Ishikawa (cell line): Measurements from ENCODE around the gene CRYGN.

Experiments
- CREB1 ChIP-seq: IDR thresholded peaks from 2 replicates; pipeline ENCODE4 v1.6.1; 2012; ENCODE audit warnings: low read depth
- EGR1 ChIP-seq: IDR thresholded peaks from 2 replicates; pipeline ENCODE4 v1.6.1; 2012
- EP300 ChIP-seq: IDR thresholded peaks from 2 replicates; pipeline ENCODE4 v1.6.1; 2012; ENCODE audit warnings: borderline replicate concordance
- TAF1 ChIP-seq: IDR thresholded peaks from 2 replicates; pipeline ENCODE4 v1.6.1; 2012; ENCODE audit warnings: low read depth, mild to moderate bottlenecking
- TCF12 ChIP-seq: IDR thresholded peaks from 2 replicates; pipeline ENCODE4 v1.6.1; 2012; ENCODE audit warnings: low read depth
- YY1 ChIP-seq: IDR thresholded peaks from 2 replicates; pipeline ENCODE4 v1.6.1; 2012; ENCODE audit warnings: low read depth
- TF ChIP-seq, protein P1 (sequence below): IDR thresholded peaks from 2 replicates; pipeline ENCODE4 v1.6.1; 2012; ENCODE audit warnings: low read depth, mild to moderate bottlenecking
- TF ChIP-seq, protein P2 (sequence below): IDR thresholded peaks from 2 replicates; pipeline ENCODE4 v1.6.1; 2012

DNA sequence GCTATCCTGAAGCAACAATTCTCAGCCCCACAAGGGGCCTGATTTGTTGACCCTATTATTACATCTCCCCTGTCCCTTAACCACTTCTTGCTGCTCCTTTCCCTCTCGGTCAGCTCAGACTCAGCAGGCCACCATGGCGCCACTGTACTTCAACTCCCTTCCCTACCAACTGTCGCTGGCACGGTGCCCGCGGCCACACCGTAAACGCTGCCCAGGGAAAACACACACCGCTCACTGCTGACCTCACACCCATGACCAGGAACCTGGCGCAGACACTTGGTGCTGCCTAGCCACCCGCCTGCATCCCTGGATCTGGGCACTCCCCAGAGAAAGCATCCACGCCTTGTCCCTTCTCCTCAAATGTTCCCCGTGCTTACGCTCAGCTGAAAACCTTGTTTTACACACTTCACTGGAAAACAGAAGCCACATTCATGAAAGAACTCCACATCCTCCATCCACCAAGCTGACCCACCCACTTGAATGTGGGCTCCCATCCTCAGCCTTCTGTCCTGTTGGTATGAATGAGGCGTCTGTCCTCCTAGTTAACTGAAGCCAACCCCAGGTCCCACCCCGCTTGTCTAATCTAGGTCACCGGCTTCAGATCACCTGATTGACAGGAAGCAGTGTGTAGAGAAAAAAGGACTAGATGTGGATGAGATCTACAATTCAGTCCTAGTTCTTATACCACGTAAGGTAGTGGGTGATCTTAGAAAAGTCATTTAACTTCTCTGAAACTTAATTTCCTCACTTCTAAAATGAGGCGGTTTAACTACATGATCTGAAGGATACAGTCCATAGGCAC lies 28.5 kb upstream of the CRYGN start:
- TF ChIP-seq EP300 (no peak), CREB1 (no peak), TCF12 (no peak), YY1 (no peak), TAF1 (no peak), EGR1 (no peak)
- TF ChIP-seq, protein P1, sequence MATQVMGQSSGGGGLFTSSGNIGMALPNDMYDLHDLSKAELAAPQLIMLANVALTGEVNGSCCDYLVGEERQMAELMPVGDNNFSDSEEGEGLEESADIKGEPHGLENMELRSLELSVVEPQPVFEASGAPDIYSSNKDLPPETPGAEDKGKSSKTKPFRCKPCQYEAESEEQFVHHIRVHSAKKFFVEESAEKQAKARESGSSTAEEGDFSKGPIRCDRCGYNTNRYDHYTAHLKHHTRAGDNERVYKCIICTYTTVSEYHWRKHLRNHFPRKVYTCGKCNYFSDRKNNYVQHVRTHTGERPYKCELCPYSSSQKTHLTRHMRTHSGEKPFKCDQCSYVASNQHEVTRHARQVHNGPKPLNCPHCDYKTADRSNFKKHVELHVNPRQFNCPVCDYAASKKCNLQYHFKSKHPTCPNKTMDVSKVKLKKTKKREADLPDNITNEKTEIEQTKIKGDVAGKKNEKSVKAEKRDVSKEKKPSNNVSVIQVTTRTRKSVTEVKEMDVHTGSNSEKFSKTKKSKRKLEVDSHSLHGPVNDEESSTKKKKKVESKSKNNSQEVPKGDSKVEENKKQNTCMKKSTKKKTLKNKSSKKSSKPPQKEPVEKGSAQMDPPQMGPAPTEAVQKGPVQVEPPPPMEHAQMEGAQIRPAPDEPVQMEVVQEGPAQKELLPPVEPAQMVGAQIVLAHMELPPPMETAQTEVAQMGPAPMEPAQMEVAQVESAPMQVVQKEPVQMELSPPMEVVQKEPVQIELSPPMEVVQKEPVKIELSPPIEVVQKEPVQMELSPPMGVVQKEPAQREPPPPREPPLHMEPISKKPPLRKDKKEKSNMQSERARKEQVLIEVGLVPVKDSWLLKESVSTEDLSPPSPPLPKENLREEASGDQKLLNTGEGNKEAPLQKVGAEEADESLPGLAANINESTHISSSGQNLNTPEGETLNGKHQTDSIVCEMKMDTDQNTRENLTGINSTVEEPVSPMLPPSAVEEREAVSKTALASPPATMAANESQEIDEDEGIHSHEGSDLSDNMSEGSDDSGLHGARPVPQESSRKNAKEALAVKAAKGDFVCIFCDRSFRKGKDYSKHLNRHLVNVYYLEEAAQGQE, result no peak
- TF ChIP-seq, protein P2, sequence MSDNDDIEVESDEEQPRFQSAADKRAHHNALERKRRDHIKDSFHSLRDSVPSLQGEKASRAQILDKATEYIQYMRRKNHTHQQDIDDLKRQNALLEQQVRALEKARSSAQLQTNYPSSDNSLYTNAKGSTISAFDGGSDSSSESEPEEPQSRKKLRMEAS, result no peak
